Cardiac muscle cell (in vitro differentiated cells and primary cell): ENCODE results near the gene B3GNT7. TPM values are rescaled to one million over a fixed set of nuclear protein-coding genes. Genes with fewer than 3 reads are reported as not detected.

Experiments used
- DNase-seq, 2 donors: peaks; one replicate each; pipeline versions ENCODE4 v3.0.0 to v3.0.0-alpha.2; 2010 to 2017; ENCODE audit warnings: low read depth in 1 of 2, low spot score in 1 of 2
- H3K27ac ChIP-seq: fragments of 200-600 bp; sonication (generic); 2 replicates; pipeline ENCODE4 v1.5.1; 2016
- H3K27me3 ChIP-seq: fragments of 200-600 bp; sonication (generic); 2 replicates; pipeline ENCODE4 v1.6.0; 2016; ENCODE audit warnings: control low read depth
- H3K36me3 ChIP-seq: fragments of 200-600 bp; sonication (generic); 2 replicates; pipeline ENCODE4 v1.5.1; 2016; ENCODE audit warnings: control low read depth
- H3K4me1 ChIP-seq: fragments of 200-600 bp; sonication (generic); 2 replicates; pipeline ENCODE4 v1.8.1; 2017; ENCODE audit warnings: low read depth, mild to moderate bottlenecking, mixed run types
- H3K4me3 ChIP-seq: fragments of 200-600 bp; sonication (generic); 2 replicates; pipeline ENCODE4 v1.5.1; 2016; ENCODE audit warnings: mild to moderate bottlenecking
- H3K9me3 ChIP-seq: fragments of 200-600 bp; sonication (generic); 2 replicates; pipeline ENCODE4 v1.5.1; 2017; ENCODE audit warnings: low read depth, mild to moderate bottlenecking, control low read depth
- polyA plus RNA-seq: library from polyadenylated mRNA; unstranded; fragments of >200 nt; fragmentation: Nextera tagmentation; extraction: Ambion mirVana; gene quantifications from 2 replicates; pipeline ENCODE4 v1.2.1, GENCODE V29; 2016
- total RNA-seq: library from RNA; depleted of rRNA; stranded (reverse); fragments of >200 nt; gene quantifications from 2 replicates; pipeline ENCODE4 v1.2.3, GENCODE V29; 2016
- TF ChIP-seq, protein P1 (sequence below): IDR thresholded peaks from 2 replicates; pipeline ENCODE4 v1.5.1; 2012; ENCODE audit warnings: low read depth, mild to moderate bottlenecking, low read length

B3GNT7 gene
- total and polyA plus RNA-seq, 2 experiments from 2014 or later = 2.9 to 15.8 TPM

DNA sequence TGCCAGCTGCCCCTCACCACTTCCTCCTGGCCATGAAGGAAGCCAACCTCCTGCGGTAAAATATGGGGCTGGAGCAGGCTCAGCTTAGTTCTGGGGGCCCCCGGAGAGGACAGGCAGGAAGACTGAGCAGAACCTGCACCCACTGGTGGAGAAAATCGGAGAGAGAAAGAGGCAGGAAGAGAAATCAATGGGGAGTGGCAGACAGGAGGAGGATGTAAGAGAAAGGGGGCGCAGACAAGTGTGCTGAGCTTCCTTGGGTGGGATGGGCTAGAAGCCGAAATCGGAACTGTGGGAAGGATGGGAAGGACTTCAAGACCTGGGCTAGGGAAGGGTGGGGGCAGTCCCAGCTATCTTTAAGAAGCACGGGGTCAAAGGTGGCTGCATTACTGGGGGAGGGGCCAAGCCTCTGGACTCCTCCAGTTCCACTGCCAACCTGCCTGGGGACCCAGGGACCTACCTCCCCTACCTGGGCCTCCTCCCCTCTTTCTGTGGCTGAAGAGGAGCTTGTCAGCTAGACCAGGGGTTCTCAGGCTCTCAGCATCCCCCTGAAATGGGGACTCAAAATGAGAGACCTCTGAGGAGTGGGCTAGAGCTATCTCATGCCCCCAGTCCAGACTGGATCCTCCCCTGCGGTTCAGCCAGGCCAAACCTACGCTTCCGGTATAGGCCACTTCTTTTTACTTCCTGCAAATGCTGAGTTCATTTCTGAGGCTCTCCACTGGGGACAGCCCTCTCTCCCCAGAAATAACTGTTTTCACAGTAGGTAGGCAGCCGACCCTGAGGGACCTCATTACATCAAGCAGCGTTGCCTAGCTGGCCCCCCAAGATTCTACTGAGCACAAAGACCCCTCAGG is 33.6 kb upstream of the B3GNT7 start:
- no peaks in the 10 kb centered on the region for H3K9me3 ChIP-seq
- TF ChIP-seq, protein P1, sequence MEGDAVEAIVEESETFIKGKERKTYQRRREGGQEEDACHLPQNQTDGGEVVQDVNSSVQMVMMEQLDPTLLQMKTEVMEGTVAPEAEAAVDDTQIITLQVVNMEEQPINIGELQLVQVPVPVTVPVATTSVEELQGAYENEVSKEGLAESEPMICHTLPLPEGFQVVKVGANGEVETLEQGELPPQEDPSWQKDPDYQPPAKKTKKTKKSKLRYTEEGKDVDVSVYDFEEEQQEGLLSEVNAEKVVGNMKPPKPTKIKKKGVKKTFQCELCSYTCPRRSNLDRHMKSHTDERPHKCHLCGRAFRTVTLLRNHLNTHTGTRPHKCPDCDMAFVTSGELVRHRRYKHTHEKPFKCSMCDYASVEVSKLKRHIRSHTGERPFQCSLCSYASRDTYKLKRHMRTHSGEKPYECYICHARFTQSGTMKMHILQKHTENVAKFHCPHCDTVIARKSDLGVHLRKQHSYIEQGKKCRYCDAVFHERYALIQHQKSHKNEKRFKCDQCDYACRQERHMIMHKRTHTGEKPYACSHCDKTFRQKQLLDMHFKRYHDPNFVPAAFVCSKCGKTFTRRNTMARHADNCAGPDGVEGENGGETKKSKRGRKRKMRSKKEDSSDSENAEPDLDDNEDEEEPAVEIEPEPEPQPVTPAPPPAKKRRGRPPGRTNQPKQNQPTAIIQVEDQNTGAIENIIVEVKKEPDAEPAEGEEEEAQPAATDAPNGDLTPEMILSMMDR = no peak
- H3K27me3 ChIP-seq = no peaks in the 10 kb centered on the region
- H3K27ac ChIP-seq = no peak overlapping the region
- H3K4me3 ChIP-seq = no peak overlapping the region
- H3K36me3 ChIP-seq = no peaks in the 10 kb centered on the region
- H3K4me1 ChIP-seq = no peaks in the 10 kb centered on the region
- no peak for DNase-seq

DNA sequence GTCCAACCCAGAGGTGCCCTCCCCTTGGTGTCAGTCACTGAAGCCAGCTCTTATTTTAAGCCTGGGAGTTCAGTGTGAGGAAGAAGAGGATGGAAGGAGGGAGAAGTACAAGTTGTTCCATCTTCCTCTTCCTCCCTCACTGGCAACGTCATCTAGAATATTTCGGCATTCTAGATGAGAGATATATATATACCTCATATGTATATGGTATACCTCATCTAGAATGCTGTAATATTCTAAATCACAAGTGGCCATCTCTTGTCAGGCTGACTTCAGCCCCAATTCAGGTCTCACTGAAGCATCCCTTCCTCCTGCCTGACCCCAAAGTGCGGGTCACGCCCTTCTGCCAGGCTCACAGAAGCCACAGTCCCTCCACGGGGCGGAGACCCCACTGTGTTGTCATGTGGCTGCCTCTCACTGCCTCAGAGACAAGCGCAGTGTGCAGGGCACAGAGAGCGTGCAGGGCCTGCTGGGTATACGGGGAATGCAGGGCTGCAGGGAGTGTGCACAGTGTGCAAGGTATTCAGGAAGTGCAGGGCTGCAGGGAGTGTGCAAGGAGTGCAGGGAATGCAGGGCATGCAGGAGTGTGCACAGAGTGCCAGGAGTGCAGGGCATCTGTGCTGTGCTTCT is 32.8 kb upstream of the B3GNT7 start:
- Histone ChIP-seq H3K4me3 (no peak overlapping the region), H3K27me3 (no peaks in the 10 kb centered on the region), H3K27ac (no peak overlapping the region), H3K4me1 (no peaks in the 10 kb centered on the region), H3K36me3 (no peaks in the 10 kb centered on the region), H3K9me3 (no peaks in the 10 kb centered on the region)
- TF ChIP-seq, protein P1 = no peak
- no peak for DNase-seq

DNA sequence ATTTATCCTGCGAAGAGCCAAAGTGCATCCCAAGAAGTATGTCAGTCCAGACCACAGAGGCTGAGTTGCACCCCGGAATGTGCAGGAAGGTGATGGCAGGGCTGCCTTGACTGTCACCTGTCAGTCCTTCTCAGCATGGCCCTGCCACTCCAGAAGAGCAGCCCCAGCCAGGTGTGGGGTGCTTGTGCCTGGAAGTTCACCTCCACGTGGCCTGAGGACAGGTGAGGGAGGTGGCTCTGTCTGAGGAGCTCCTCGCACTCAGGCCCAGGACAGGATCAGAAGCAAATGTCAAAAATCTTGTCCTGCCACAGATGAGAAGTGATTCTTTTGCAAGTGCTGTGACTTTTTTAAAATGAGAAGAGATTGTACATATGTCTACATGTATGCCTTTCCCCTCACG is 31.4 kb upstream of the B3GNT7 start:
- no peak for DNase-seq
- no peaks in the 10 kb centered on the region for H3K9me3 ChIP-seq

DNA sequence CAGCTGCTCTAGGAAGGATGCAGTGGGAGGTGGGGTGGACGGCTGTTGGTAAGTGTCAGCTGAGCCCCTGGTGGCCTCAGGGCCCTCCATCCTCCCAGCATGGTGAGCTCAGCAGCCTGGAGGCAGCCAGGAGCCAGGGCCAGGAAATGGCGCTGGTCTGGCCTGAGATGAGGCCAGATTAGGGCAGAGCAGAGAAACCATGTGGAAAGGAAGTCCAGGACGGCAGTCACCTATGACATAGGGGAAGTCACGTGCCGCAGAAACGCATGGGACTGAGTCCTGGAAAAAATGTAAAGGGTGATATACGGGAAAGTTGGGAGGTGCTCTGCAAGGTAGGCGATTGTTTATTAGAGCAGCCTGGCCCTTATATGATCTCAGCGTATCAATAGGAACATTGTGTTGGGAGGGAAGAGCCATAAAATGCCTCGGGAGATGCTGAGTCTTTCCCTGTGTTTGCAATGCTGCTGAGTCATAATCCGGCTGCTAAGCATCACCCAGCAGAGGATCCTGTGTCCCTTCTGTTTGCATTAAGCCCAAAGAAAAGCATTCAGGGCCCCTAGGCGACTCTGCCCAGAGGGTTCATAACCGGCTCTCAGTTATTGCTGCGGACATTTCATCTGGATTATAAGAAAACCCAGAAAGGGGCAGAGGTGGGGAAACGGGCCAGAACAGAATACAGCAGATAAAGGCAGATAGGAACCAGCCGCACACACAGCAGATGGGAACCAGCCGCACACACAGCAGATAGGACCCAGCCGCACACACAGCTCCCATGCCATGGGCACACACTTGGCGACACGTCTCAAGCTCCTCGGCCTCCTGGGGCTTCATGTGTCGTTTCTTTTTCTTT is 30.3 kb upstream of the B3GNT7 start:
- TF ChIP-seq, protein P1 = no peak
- H3K4me3 ChIP-seq = no peak overlapping the region
- peaks cover 10% of the 10 kb centered on the region for H3K4me1 ChIP-seq
- no peak overlapping the region for H3K27ac ChIP-seq
- no peaks in the 10 kb centered on the region for H3K36me3 ChIP-seq
- DNase-seq = peak in 1 of 2 donors; percentile 77
- no peaks in the 10 kb centered on the region for H3K27me3 ChIP-seq
- H3K9me3 ChIP-seq = no peaks in the 10 kb centered on the region

More for the DNA sequence above, 31.4 kb upstream of the B3GNT7 start:
- no peak overlapping the region for H3K4me3 ChIP-seq
- H3K4me1 ChIP-seq = no peaks in the 10 kb centered on the region
- TF ChIP-seq, protein P1 = no peak
- no peaks in the 10 kb centered on the region for H3K27me3 ChIP-seq
- H3K27ac ChIP-seq = no peak overlapping the region
- H3K36me3 ChIP-seq = no peaks in the 10 kb centered on the region

DNA sequence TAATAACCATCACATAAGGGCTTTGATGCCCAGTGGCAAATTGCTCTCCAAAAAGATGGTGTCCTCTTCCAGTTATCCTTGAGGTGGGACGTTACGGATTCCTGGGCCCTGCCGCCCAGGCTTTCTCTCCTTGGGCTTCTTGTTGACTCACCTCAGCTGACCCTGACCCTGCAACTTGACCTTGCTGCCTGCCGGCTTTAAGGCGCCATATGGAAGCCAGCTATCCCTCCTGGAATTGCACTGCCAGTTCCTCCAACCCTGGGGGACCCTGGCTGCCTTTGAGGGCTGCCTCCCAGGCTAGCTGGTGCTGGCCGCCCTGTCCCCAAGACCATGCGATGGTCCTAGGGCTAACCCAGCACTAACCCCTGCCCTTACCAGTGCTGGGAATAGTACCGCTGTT is 28.3 kb upstream of the B3GNT7 start:
- Histone ChIP-seq H3K36me3 (no peaks in the 10 kb centered on the region), H3K27me3 (no peaks in the 10 kb centered on the region), H3K4me3 (no peak overlapping the region), H3K27ac (no peak overlapping the region), H3K9me3 (no peaks in the 10 kb centered on the region), H3K4me1 (peaks cover 14% of the 10 kb centered on the region)
- no peak for DNase-seq
- TF ChIP-seq, protein P1 = no peak
